HG02970 (cell line): ENCODE measurements around the gene DYNLRB1.

ENCODE experiments used
- ATAC-seq: cut with Tn5 transposase; IDR thresholded peaks from one replicate; pipeline ENCODE4 v1.9.1; 2021; ENCODE audit warnings: mild to moderate bottlenecking, moderate library complexity, moderate number of reproducible peaks; ENCODE audit not compliant: unreplicated experiment, low FRiP score

The DYNLRB1 gene

DNA sequence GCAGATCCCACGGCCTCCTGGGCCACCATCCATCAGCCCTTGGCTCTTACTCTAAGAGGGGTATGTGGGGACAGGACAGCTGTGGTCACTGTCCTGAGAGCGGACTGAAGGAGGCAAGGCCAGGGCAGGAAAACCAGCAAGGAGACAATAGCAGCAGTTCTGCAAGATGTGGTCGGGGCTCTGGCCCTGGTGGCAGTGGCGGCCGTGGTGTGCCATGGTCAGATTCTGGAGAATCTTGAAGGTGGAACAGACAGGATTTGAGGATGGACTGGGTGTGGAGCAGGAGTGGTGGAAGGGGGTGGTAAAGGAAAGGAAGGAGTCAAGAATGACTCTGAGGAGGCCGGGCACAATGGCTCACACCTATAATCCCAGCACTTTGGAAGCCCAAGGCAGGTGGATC lies 36.3 kb downstream of the DYNLRB1 start:
- ATAC-seq, result no peak

DNA sequence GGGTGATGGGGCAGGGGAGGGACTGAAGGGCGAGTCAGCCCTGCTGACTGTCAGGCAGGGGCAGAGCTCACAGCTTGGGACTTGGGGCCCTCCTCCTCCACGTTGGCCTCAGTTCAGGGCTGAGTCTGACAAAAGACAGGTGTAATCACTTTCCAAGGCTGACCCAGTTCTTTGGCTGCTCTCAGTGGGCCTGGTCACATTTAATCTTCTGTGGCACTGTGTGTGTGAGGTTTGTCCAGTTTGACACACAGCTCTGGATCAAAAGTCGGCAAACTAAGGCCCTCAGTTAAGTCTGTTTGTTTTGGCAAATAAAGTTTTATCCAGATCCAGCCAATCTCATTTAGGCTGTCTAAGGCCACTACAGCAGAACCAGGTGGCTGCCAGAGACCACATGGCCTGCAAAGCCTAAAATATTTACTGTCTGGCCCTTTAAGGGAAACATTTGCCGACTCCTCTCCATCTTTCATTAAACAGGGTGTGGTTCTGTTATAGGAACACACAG lies 37.2 kb downstream of the DYNLRB1 start:
- no peak for ATAC-seq

DNA sequence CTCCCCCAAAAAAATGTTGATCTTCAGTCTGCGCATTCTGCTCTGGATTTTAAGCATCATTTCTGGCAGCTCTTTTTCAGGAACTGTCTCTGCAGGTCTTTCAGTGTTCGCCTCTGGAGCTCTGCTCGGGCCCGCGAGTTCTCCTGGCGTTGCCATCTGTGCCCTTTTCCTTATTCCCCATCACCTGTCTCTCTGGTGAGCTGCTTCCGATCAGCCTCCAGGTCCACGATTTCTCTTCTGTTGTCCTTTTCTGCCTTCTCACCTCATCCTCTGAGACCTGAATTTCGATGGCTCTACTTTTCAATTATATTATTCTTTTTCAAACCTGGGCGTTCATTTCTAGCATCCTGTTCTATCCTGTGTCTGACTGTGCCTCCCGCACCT lies 41.7 kb downstream of the DYNLRB1 start:
- no peak for ATAC-seq

DNA sequence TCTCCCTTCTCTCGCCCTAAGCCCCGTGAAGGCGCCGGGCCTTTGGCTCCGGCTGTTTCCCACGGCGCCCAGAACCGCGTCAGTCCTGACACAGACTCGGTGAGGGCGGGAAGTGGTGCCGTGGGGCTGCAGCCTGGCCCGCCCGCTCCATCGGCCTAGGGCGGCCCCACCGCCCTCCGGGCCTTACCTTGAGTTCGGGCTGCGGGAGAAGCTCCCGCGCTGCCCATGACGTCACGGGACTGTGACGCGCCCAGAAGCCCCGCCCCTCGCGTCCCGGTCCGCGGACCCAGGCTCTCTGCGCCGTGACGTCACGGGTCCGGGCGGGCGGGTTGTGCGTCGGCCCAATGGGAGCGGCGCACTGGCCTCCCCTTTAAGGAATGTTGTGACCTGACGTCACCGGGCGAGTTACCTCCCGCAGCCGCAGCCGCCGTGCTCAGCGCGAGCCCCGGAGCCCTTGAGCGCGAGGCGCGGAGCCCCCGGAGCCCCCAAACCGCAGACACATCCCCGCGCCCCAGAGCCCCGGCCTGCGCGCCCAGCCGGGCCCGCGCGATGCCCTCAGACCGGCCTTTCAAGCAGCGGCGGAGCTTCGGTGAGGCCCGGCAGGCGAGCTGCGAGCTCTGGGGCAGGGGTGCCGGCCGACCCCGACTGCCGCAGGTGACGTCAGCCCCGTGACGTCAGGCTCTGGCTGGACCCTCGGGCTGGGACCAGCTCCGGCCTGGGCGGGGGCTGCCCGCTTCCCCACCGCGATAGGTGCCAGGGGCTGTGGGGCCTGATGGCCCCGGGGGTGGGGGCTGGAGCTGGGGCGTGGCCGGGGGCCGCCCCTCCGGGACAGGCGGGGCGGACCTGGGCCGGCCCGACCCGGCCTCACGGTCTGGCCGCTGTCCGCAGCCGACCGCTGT lies 42.3 kb downstream of the DYNLRB1 start, which contains the start of gene MAP1LC3A:
MAP1LC3A (plus strand) TSS at position 399 of the 899 bp plus-strand sequence; CDS start at position 550, 151 bp downstream.
- peak; percentile 66 for ATAC-seq

DNA sequence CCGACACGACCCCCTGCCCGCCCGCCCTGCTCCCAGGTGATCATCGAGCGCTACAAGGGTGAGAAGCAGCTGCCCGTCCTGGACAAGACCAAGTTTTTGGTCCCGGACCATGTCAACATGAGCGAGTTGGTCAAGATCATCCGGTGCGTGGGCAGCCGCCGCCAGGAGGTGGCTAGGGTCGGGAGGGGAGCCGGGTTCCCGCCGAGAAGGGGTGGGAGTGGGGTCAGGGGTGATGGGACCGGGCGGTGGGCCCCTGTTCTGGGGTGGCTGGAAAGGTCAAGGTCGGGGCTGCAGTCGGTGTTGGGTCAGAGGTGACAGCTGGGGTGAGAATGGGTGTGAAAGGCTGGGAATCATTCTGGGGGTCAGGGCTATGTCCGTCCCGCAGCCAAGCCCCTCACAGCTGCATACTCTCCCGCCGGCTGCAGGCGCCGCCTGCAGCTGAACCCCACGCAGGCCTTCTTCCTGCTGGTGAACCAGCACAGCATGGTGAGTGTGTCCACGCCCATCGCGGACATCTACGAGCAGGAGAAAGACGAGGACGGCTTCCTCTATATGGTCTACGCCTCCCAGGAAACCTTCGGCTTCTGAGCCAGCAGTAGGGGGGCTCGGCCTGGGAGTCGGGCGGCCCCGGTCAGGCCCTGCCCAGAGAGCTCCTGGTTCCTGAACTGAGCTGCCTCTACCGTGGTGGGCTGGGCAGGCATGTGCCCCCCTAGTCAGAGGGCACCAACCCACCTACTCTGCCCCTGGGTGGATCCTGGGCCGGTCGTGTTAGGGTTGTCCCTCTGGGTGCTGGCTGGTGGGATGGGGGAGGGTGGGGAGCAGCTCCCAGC lies 43.3 kb downstream of the DYNLRB1 start:
- ATAC-seq, result no peak

DNA sequence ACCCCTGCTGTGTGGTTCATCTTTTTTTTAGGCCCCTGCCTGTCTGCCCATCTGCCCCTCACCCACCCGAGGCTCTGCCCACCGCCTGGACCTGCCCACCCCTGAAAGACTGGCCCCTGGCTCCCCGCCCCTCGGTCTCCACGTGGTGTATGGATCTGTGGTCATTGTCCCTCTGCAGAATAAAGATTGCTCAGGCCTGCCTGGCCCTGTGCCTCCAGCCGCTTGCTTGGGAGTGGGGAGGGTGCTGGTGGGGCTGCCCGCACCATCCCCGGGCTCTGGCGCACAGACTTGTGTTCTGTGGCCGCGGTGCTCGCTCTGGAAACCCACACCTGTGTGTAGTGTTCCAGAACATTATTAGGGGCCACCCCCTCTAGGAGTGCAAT lies 43.9 kb downstream of the DYNLRB1 start:
- ATAC-seq, result no peak

DNA sequence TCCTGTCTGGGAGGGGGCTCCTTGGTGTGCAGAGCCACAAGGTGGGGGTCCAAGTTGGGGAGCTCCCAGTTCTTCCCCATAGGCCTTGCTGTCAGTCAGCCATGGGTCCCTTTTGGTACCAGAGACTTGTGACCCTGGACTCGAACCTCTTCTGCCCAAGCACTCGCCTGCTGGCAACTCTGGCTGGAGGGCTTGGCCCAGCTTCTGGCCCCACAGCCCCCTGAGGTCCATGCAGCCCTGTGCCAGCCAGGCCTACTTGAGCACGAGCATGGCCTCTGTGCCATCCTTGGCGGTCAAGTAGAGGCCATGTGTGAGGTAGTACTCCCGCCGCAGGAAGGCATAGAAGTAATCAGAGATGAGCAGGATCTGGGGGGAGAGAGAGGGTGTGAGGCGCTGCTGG lies 44.4 kb downstream of the DYNLRB1 start:
- ATAC-seq, result no peak

DNA sequence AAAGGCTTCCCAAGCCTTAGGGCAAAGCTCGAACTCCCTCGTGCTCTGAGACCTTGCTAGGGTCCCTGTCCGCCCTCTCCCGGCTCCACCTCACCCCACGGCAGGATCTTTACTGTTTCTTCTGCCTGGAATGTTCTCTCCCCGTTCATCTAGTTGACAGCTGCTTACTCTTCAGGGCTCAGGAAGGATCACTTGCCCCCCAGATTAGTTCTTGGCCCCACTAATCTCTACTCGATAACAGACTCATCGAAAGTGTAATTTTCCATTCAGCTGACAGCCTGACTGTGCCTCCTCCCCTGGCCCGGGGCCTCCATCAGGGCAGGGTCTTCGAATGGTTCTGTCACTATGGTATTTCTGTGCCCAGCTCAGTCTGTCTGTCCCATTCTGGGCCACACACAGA lies 45.4 kb downstream of the DYNLRB1 start:
- ATAC-seq, result no peak

DNA sequence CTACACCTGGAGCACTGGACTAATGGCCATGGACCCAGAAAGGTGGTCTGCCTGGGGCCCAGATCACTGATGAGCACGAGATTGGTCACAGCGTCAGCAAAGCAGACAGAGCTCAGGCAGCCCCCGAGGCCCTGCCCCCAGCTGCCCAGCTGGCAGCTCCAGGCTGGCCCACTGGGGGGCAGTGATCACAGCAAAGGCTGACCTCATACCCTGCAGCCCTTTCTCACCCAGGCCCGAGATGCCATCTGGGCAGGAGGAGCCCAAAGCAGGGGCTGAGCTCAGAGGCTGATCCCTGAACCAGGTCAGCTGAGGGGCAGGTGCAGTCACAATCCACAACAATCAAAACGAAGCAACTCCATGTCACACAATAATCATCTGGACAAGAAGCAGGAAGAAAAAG lies 46.4 kb downstream of the DYNLRB1 start:
- ATAC-seq, result no peak

DNA sequence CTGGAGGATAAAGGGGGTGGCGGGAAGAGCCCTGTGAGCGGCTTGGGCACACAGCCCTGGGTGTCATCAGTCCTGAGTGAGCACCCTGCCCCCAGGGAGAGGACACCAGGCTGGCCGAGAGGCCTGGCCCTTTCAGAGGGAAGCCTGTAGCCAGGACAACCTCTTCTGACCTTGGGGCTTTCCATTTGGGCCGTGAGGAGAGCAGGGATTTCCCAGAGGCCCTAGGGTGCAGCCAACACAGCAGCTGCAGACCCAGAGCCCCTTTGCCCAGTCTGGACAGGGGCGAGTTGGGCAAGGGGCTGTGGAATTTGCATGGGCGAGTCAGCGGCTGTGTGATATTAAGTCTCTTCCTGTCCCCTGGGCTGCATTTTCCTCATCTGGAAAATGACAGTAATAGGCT lies 48.6 kb downstream of the DYNLRB1 start:
- ATAC-seq, result no peak

DNA sequence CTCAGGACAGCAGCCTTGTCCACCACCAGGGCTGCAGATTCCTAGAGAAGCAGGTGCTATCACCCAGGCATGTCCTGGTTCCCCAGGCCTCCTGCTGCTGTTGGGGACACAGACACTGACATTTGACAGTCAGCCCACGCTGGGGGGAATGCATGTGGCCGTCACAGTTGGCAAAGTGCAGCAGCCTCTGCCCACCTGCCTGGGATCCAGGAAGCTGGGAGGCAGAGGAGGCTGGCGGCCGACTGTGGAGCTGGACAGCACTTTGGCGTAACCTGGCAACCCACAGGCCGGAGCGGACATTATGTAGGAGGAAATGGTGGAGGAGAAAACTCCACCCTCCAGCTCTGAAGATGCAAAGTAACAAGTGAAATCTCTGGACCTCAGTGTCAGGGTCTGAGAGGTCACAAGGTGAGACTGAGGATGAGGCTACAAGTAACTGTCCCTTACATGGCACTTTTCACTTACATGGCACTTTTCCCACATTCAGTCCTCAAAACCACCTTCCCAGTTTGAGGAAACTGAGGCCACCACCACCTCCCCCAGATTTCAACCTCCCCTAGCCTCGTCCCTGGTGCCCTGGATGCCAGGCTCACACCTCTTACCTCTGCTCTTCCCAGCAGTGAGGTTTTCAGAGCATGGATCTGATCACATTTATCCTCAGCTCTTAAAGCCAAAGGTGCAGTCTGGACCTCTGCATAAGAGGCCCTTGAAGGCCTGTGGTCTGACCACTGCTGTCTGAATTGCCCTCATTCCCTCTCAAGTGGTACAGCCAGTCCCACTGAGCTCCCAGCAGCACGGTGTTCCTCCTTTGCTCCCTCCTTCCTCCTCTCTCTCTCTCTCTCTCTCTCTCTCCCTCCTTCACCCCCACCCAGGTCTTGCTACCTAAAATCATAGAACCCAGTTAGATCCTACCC lies 51.0 kb downstream of the DYNLRB1 start:
- ATAC-seq, result no peak

DNA sequence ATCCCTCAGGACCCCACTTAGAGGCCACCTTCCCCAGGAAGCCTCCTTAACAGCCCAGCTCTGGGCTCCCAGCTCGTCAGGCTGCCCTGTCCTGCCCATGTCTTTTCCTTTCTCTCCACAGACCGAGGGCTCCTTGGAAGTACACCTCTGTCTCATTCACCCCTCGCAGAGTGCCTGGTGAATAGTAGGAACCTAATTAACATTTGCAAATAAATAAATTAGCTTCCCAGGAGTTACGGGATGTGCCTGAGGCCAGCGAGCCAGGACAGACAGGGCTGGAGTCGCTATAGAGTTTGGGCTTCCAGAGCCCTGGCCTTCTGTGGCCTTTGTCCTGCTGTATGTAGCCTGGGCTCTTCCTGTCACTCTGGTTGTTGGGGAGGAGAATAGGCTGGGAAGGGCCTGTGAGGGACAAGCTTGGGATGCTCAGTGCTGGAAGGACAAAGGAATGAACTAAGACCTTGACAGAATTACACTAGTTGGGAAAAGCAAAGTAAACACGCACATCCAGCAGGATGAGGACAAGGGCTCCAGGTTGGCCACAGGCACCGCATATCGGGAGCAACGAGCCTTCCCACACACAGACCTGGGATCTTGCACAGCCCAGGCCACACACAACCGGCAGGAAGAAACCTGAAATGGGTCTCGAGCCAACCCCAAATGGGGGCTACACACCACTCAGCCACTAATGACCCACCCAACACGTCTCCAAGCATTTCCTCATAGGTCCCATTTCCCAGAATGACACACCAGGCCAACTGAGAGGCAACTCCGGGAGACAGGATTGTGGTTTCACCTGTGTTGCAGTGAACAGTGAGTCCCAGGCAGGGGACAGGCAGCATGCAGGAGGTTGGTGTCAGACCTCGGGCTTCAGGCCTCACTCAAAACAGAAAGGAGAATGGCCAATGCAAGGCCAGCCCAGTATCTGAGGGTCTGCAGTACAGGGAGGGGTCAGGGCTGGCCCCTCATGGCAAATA lies 52.0 kb downstream of the DYNLRB1 start:
- ATAC-seq, result no peak

DNA sequence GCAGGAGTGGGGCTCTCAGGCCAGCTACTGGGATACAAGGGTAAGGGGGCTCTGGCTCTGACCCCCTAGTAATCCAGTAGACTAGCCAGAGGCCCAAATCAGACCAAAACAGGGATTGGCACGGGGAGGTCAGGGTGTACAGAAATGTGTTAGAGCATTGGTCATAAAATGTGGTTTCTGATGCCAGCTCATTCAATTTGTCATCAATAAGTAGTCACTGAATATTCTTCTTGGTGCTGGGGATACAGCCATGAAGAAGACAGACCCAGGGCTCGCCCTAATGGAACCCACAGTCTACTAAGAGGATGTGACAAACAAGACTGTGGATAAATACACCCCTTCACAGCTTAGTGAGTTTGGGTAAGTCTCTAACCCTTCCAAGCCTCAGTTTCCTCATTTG lies 53.4 kb downstream of the DYNLRB1 start:
- no peak for ATAC-seq

DNA sequence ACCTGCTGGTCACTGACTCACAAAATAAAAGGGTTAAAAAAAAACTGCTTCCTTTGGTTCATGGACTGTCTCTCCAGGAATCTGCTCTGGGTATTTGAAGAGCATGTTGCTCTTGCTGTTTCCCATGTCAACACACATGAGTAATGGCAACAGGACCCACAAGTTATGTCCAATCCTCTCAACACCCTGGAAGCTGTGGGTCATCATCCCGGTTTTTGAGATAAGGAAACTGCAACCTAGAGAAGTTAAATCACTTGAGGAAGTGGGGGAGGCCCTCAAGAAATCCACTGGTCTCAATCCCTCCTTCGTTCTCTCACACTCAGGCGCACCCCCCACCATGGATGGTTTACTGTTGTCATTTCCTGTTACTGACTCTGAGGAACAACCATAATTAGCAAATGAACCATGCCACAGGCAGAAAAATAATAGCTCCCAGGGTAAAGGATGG lies 54.7 kb downstream of the DYNLRB1 start:
- ATAC-seq, result no peak

DNA sequence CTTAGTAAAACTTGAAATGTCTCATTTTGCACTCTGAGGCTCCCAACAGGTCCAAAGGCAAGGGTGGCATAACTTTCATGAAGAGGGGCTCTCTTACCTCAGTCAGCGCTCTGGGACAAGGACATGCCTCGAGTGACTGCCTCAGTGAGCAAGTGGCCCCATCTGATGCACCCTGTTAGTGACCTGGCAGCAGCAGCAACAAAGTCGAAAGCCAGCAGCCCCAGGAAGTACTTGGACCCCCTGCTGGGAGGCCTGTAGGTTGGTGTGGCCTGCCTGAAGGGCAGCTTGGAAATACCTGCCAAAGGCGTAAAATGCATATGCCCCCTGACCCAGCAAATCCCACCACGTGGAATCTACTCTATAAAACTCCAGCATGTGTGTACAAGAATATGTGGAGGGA lies 55.5 kb downstream of the DYNLRB1 start:
- no peak for ATAC-seq

DNA sequence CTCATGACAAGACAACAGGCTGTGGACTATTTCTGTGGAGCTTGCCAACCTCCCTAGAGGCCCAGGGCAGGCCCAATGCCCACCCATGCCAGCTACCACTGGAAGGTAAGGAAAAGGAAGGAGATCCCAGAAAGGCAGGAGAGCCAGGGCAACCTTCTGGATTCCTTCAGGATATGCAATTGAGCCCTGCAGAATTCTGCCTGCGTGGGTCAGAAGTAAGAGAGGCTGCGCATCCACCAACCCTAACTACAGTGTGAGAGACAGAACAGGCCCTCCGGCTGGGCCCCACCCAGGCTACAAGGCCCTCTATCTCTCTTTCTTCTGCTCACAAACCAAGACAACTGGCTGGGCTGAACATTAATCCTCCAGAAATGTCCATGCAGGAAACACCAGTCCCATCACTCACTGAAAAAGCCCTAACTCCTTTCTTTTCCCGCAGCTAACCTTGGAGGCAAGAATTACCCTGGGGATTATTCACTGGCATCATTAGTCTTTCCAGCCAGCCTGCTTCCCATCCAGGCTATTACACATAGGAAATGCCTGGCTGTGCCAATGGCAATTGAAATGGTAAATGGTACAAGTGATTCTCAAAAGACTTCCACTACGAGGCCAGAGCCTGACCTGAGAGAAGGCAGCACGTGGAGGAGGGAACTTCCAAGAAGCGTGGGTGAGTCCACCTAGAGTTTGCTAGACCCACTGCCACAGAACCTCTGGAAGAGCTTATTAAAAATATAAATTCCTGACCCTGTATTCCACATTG lies 57.5 kb downstream of the DYNLRB1 start:
- ATAC-seq, result no peak

DNA sequence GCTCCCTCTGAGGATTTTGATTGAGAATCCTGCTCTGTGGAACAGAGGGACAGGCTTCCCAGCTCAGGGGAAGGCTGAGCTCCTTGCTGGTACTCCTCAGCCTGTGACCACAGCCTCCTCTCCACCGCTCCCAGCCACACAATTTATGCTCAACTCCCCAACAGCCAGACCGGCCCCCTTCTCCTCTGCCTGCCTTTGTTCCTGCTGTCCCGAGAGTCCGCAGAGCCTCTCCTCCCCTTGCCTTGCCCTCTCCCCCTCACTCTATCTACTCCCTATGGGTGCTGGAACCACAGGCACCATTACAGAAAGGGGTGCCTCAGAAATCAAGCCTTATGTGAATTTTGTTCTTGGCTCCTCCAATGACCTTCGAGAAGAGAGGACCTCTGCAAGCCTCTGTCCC lies 58.2 kb downstream of the DYNLRB1 start:
- no peak for ATAC-seq

DNA sequence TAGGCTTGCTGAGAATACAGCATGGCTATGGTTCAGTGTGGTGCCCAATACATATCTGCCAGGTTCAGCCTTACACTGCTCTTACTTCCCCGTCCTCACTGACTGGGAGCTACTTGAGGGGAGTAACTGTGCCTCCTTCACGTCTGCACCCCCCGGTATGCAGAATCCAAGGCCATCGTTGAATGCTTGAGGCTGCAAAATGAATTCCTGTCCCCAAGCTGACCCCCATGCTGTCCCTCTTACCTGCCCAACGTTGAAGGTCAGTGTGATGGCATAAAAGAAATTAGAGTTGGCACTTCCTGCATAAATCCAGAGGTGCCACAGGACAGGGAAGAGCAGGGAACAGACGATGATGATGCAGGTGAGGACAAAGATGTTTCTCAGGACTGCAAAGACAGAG lies 58.6 kb downstream of the DYNLRB1 start:
- ATAC-seq, result no peak
